Gastrocnemius medialis (tissue), 4 donors: Measurements from ENCODE around the gene TRIM45.

Experiments used
- POLR2A ChIP-seq, 2 donors: fragments of 450-650 bp; IDR thresholded peaks; one replicate each; pipeline ENCODE4 v1.6.1; 2017; ENCODE audit warnings: antibody characterized with exemption in 2 of 2, mild to moderate bottlenecking in 2 of 2, moderate library complexity in 2 of 2
- TF ChIP-seq, protein P1 (sequence below), 5 experiments: fragments of 450-650 bp in 3 of 5; fragments of 200-600 bp in 2 of 5; sonication (generic) in 2 of 5; IDR thresholded peaks in 4 of 5; conservative IDR thresholded peaks in 1 of 5; 1 replicate in 4 of 5; 2 replicates in 1 of 5; pipeline ENCODE4 v1.5.1; 2016 to 2019; ENCODE audit warnings: antibody characterized with exemption in 5 of 5, mild to moderate bottlenecking in 3 of 5, moderate library complexity in 3 of 5

- TF ChIP-seq, protein P1, sequence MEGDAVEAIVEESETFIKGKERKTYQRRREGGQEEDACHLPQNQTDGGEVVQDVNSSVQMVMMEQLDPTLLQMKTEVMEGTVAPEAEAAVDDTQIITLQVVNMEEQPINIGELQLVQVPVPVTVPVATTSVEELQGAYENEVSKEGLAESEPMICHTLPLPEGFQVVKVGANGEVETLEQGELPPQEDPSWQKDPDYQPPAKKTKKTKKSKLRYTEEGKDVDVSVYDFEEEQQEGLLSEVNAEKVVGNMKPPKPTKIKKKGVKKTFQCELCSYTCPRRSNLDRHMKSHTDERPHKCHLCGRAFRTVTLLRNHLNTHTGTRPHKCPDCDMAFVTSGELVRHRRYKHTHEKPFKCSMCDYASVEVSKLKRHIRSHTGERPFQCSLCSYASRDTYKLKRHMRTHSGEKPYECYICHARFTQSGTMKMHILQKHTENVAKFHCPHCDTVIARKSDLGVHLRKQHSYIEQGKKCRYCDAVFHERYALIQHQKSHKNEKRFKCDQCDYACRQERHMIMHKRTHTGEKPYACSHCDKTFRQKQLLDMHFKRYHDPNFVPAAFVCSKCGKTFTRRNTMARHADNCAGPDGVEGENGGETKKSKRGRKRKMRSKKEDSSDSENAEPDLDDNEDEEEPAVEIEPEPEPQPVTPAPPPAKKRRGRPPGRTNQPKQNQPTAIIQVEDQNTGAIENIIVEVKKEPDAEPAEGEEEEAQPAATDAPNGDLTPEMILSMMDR (IDR thresholded peaks at IDR 0.05 in 4 of 5, conservative IDR thresholded peaks at IDR 0.05 in 1 of 5), result no peak
- no peak for TF ChIP-seq POLR2A (IDR thresholded peaks at IDR 0.05)
Measured at GRCh38 chr1:117162816-117163215, 41.3 kb upstream of the TRIM45 start.
